ENCODE measurements around the gene OSBPL3. TPM values are rescaled to one million over a fixed set of nuclear protein-coding genes. Genes with fewer than 3 reads are reported as not detected.

OSBPL3 gene
- total RNA-seq, 1 experiment from 2014 or later = 9.2 TPM

DNA sequence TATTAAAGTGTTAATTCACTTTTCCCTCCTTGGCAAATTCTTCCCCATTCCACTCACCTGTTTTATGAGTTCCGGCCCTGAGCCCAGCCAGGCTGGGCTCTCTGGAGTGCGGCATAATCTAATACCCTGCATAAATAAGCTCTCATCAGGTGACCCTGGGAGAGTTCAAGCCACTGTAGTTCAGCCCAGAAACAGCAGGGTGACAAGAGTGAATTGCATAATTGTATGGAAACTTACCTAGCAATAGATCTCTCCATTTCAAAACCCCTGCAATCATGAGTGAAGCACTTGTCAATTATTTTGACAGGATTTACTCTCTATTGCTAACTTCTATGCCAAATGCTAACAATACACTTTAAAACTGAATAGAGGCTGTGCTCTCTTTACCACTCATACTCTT, 94.7 kb downstream of the OSBPL3 start:
- no peak for DNase-seq (ENCODE audit: low read depth, low spot score)
- no peaks in the 10 kb centered on the region for H3K27me3 ChIP-seq (ENCODE audit: control insufficient read depth, insufficient read depth, low read length)
- H3K4me1 ChIP-seq (ENCODE audit: control insufficient read depth, insufficient read depth, low read length) = no peaks in the 10 kb centered on the region
- ChIA-PET CTCF (interaction anchor here (0.6 kb wide), 1 partner anchor 295 kb away, joined by 3 read pairs; no protein-coding TSS in a partner anchor), POLR2A (no interaction called here)
- ATAC-seq = no peak
- no peaks in the 10 kb centered on the region for H3K36me3 ChIP-seq (ENCODE audit: control insufficient read depth, insufficient read depth, low read length)
- no peaks in the 10 kb centered on the region for H3K9me3 ChIP-seq (ENCODE audit: control insufficient read depth, insufficient read depth, low read depth, low read length)
- H3K4me3 ChIP-seq (ENCODE audit: low read depth in 2 of 2, low read length in 2 of 2) = no peak overlapping the region
- intact Hi-C loops (cut with micrococcal nuclease; ENCODE audit: unreplicated experiment) = no loop called here
- H3K27ac ChIP-seq (ENCODE audit: low read length) = no peak overlapping the region
- TF ChIP-seq SIN3A (IDR thresholded peaks at IDR 0.05; ENCODE audit: borderline replicate concordance, insufficient read depth, low read depth, low read length) = no peak
- no peak for TF ChIP-seq POLR2AphosphoS5 (IDR thresholded peaks at IDR 0.05; ENCODE audit: low read depth, low read length)
- TF ChIP-seq, protein P1, sequence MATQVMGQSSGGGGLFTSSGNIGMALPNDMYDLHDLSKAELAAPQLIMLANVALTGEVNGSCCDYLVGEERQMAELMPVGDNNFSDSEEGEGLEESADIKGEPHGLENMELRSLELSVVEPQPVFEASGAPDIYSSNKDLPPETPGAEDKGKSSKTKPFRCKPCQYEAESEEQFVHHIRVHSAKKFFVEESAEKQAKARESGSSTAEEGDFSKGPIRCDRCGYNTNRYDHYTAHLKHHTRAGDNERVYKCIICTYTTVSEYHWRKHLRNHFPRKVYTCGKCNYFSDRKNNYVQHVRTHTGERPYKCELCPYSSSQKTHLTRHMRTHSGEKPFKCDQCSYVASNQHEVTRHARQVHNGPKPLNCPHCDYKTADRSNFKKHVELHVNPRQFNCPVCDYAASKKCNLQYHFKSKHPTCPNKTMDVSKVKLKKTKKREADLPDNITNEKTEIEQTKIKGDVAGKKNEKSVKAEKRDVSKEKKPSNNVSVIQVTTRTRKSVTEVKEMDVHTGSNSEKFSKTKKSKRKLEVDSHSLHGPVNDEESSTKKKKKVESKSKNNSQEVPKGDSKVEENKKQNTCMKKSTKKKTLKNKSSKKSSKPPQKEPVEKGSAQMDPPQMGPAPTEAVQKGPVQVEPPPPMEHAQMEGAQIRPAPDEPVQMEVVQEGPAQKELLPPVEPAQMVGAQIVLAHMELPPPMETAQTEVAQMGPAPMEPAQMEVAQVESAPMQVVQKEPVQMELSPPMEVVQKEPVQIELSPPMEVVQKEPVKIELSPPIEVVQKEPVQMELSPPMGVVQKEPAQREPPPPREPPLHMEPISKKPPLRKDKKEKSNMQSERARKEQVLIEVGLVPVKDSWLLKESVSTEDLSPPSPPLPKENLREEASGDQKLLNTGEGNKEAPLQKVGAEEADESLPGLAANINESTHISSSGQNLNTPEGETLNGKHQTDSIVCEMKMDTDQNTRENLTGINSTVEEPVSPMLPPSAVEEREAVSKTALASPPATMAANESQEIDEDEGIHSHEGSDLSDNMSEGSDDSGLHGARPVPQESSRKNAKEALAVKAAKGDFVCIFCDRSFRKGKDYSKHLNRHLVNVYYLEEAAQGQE (IDR thresholded peaks at IDR 0.05; ENCODE audit: insufficient read depth in 1 of 2, low read depth in 2 of 2, low read length in 1 of 2) = no peak
- TF ChIP-seq TCF7L2 (IDR thresholded peaks at IDR 0.05; ENCODE audit: low read depth, low read length) = no peak
- TF ChIP-seq, protein P2, sequence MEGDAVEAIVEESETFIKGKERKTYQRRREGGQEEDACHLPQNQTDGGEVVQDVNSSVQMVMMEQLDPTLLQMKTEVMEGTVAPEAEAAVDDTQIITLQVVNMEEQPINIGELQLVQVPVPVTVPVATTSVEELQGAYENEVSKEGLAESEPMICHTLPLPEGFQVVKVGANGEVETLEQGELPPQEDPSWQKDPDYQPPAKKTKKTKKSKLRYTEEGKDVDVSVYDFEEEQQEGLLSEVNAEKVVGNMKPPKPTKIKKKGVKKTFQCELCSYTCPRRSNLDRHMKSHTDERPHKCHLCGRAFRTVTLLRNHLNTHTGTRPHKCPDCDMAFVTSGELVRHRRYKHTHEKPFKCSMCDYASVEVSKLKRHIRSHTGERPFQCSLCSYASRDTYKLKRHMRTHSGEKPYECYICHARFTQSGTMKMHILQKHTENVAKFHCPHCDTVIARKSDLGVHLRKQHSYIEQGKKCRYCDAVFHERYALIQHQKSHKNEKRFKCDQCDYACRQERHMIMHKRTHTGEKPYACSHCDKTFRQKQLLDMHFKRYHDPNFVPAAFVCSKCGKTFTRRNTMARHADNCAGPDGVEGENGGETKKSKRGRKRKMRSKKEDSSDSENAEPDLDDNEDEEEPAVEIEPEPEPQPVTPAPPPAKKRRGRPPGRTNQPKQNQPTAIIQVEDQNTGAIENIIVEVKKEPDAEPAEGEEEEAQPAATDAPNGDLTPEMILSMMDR (IDR thresholded peaks at IDR 0.05) = no peak
- in situ Hi-C loops (cut with HindIII; ENCODE audit: low pct_unique_long_range_greater_than_20kb, low sequenced_read_pairs) = no loop called here
- no TSS peak for BruUV-seq (replicated peaks)

DNA sequence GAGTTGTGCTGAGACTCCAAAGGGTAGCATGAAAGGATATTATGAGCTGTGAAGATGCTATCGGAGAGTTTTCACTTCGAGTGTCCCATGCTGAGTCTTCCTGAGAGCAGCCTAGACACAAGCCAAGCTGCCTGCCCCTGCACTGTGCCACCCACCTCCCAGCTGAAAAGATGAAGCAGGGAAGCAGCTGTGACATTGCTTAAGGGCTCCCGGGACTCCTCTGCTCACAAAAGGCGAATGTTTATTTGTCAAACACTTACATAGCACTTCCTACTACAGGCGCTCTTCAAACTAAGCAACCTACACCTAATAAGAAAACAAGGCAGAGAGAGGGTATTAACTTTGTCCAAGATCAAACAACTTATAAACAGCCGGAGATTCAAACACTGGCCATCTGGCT, 95.6 kb downstream of the OSBPL3 start:
- no peak for ATAC-seq
- no peak for TF ChIP-seq POLR2AphosphoS5 (IDR thresholded peaks at IDR 0.05; ENCODE audit: low read depth, low read length)
- TF ChIP-seq, protein P2 (IDR thresholded peaks at IDR 0.05) = no peak
- no peak for TF ChIP-seq SIN3A (IDR thresholded peaks at IDR 0.05; ENCODE audit: borderline replicate concordance, insufficient read depth, low read depth, low read length)
- POLR2A ChIA-PET = no interaction called here

More for the DNA sequence above, 95.6 kb downstream of the OSBPL3 start:
- Histone ChIP-seq H3K27ac (ENCODE audit: low read length) (no peak overlapping the region), H3K27me3 (ENCODE audit: control insufficient read depth, insufficient read depth, low read length) (no peaks in the 10 kb centered on the region), H3K4me1 (ENCODE audit: control insufficient read depth, insufficient read depth, low read length) (no peaks in the 10 kb centered on the region), H3K36me3 (ENCODE audit: control insufficient read depth, insufficient read depth, low read length) (no peaks in the 10 kb centered on the region), H3K4me3 (ENCODE audit: low read depth in 2 of 2, low read length in 2 of 2) (no peak overlapping the region), H3K9me3 (ENCODE audit: control insufficient read depth, insufficient read depth, low read depth, low read length) (no peaks in the 10 kb centered on the region)
- intact Hi-C loops (cut with micrococcal nuclease; ENCODE audit: unreplicated experiment) (no loop called here), in situ Hi-C loops (cut with HindIII; ENCODE audit: low pct_unique_long_range_greater_than_20kb, low sequenced_read_pairs) (no loop called here)
- CTCF ChIA-PET = no interaction called here
- BruUV-seq (replicated peaks) = no TSS peak
- no peak for DNase-seq (ENCODE audit: low read depth, low spot score)

Measured in Panc1 (cell line).